ENCODE data around the gene FARSB.

- TF ChIP-seq, protein P1, sequence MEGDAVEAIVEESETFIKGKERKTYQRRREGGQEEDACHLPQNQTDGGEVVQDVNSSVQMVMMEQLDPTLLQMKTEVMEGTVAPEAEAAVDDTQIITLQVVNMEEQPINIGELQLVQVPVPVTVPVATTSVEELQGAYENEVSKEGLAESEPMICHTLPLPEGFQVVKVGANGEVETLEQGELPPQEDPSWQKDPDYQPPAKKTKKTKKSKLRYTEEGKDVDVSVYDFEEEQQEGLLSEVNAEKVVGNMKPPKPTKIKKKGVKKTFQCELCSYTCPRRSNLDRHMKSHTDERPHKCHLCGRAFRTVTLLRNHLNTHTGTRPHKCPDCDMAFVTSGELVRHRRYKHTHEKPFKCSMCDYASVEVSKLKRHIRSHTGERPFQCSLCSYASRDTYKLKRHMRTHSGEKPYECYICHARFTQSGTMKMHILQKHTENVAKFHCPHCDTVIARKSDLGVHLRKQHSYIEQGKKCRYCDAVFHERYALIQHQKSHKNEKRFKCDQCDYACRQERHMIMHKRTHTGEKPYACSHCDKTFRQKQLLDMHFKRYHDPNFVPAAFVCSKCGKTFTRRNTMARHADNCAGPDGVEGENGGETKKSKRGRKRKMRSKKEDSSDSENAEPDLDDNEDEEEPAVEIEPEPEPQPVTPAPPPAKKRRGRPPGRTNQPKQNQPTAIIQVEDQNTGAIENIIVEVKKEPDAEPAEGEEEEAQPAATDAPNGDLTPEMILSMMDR (IDR thresholded peaks at IDR 0.05; ENCODE audit: low read depth, low read length) = peak; percentile 79
- TF ChIP-seq MYC (IDR thresholded peaks at IDR 0.05; ENCODE audit: low read depth, low read length) (no peak), POLR2A (IDR thresholded peaks at IDR 0.05; ENCODE audit: extremely low read depth, insufficient read length) (no peak), MAX (IDR thresholded peaks at IDR 0.05; ENCODE audit: low read depth, low read length) (no peak)
Observed at GRCh38 chr2:222561817-222562645, 93.9 kb downstream of the FARSB start.
